ENCODE results near the gene CAPN13.
A peak's percentile ranks its signal among the peaks of the same experiment; 100 is the strongest.

CAPN13 gene

GRCh38 chr2:30784682-30785081 lies 22.6 kb downstream of the CAPN13 start:
- DNase-seq, result no peak

GRCh38 chr2:30781961-30782533 lies 25.2 kb downstream of the CAPN13 start:
- no peak for DNase-seq

GRCh38 chr2:30781451-30781850 lies 25.8 kb downstream of the CAPN13 start:
- no peak for DNase-seq

- peak in 1 of 2 experiments; percentile 0 for DNase-seq
These were observed 26.4 kb downstream of the CAPN13 start for GRCh38 chr2:30780776-30781330.

GRCh38 chr2:30778611-30779010 lies 28.6 kb downstream of the CAPN13 start:
- DNase-seq, result peak in 1 of 2 experiments; percentile 4

- DNase-seq, result no peak
These were observed 29.4 kb downstream of the CAPN13 start for GRCh38 chr2:30777661-30778505.

- peak in 1 of 2 experiments; percentile 7 for DNase-seq
These were observed 30.2 kb downstream of the CAPN13 start for GRCh38 chr2:30776831-30777635.

- DNase-seq, result peak in 1 of 2 experiments; percentile 14
These were observed 31.4 kb downstream of the CAPN13 start for GRCh38 chr2:30775833-30776232.

- peak in 1 of 2 experiments; percentile 7 for DNase-seq
These were observed 35.1 kb downstream of the CAPN13 start for GRCh38 chr2:30772021-30772705.

GRCh38 chr2:30770816-30771576 lies 36.2 kb downstream of the CAPN13 start:
- peak in 1 of 2 experiments; percentile 1 for DNase-seq

GRCh38 chr2:30769891-30770462 lies 37.3 kb downstream of the CAPN13 start:
- no peak for DNase-seq

GRCh38 chr2:30769481-30769780 lies 37.8 kb downstream of the CAPN13 start:
- no peak for DNase-seq

GRCh38 chr2:30768708-30769480 lies 38.4 kb downstream of the CAPN13 start:
- peak in 1 of 2 experiments; percentile 9 for DNase-seq

GRCh38 chr2:30768036-30768686 lies 39.1 kb downstream of the CAPN13 start:
- DNase-seq, result peak in 1 of 2 experiments; percentile 7

GRCh38 chr2:30766666-30767065 lies 40.6 kb downstream of the CAPN13 start:
- no peak for DNase-seq

- peak in 1 of 2 experiments; percentile 18 for DNase-seq
These were observed 41.3 kb downstream of the CAPN13 start for GRCh38 chr2:30765876-30766470.

- no peak for DNase-seq
These were observed 42.1 kb downstream of the CAPN13 start for GRCh38 chr2:30765191-30765590.

- no peak for DNase-seq
These were observed 43.0 kb downstream of the CAPN13 start for GRCh38 chr2:30764021-30764800.

- DNase-seq, result no peak
These were observed 44.0 kb downstream of the CAPN13 start for GRCh38 chr2:30763151-30763660.

All from activated T-cell treated with anti-CD3 and anti-CD28 coated beads, Interleukin-2, amount 50 U/mL, for 48 hours (primary cell).